Naive thymus-derived CD4-positive, alpha-beta T cell (primary cell): Measurements from ENCODE around the gene SLC7A6. TPM values are rescaled to one million over a fixed set of nuclear protein-coding genes. Genes with fewer than 3 reads are reported as not detected.
A peak's percentile ranks its signal among the peaks of the same experiment; 100 is the strongest.

Source experiments
- ATAC-seq: fragments of 150-1000 bp; cut with Tn5 transposase; 2 replicates; pipeline ENCODE4 v1.10.0; 2021; ENCODE audit warnings: mild to moderate bottlenecking, moderate library complexity
- CTCF ChIA-PET: fragments of 350-600 bp; sonication (Branson Sonifier 250); formaldehyde crosslinking; loops from one replicate; lab custom pipeline; 2021; ENCODE audit warnings: antibody characterized with exemption; lab: Charles Lee
- POLR2A ChIA-PET: fragments of 350-600 bp; sonication (Branson Sonifier 250); formaldehyde crosslinking; loops from one replicate; lab custom pipeline; 2021; ENCODE audit warnings: antibody characterized with exemption, inconsistent platforms; lab: Charles Lee
- DNase-seq, 9 donors: peaks; one replicate each; pipeline versions ENCODE4 v3.0.0 to v3.0.0-alpha.2; 2020 to 2022; ENCODE audit warnings: mixed read lengths in 1 of 9
- H3K27ac ChIP-seq: one replicate; pipeline ENCODE4 v1.7.0; 2013; ENCODE audit warnings: mild to moderate bottlenecking, low read depth, low read length, moderate library complexity
- H3K27me3 ChIP-seq, 2 donors: one replicate each; pipeline ENCODE4 v1.7.0; 2013; ENCODE audit warnings: low read length in 2 of 2, mild to moderate bottlenecking in 2 of 2, moderate library complexity in 2 of 2; ENCODE audit not compliant: control insufficient read depth in 2 of 2, insufficient read depth in 2 of 2
- H3K36me3 ChIP-seq, 3 experiments: 1 replicate in 2 of 3; 2 replicates in 1 of 3; pipeline ENCODE4 v1.7.0; 2013; ENCODE audit warnings: low read length in 3 of 3, mild to moderate bottlenecking in 3 of 3, moderate library complexity in 1 of 3; ENCODE audit not compliant: insufficient read depth in 3 of 3, control insufficient read depth in 2 of 3
- H3K4me1 ChIP-seq, 2 donors: one replicate each; pipeline ENCODE4 v1.7.0; 2013; ENCODE audit warnings: low read length in 2 of 2, mild to moderate bottlenecking in 2 of 2, moderate library complexity in 1 of 2; ENCODE audit not compliant: control insufficient read depth in 2 of 2, insufficient read depth in 2 of 2
- H3K4me3 ChIP-seq: 2 replicates; pipeline ENCODE4 v1.7.0; 2013; ENCODE audit warnings: mild to moderate bottlenecking, low read length
- H3K9me3 ChIP-seq, 3 experiments: 1 replicate in 2 of 3; 2 replicates in 1 of 3; pipeline ENCODE4 v1.7.0; 2013; ENCODE audit warnings: low read length in 3 of 3; ENCODE audit not compliant: control insufficient read depth in 2 of 3
- H3K27ac Mint-ChIP-seq, 9 donors: one replicate each; pipeline ENCODE4 v1.8.0; 2020 to 2022; ENCODE audit warnings: mixed read lengths in 9 of 9, mild to moderate bottlenecking in 8 of 9, moderate library complexity in 5 of 9, inconsistent platforms in 2 of 9
- H3K27me3 Mint-ChIP-seq, 5 donors: one replicate each; pipeline ENCODE4 v1.8.0; 2021 to 2022; ENCODE audit warnings: mixed read lengths in 5 of 5, mild to moderate bottlenecking in 1 of 5
- H3K36me3 Mint-ChIP-seq, 5 donors: one replicate each; pipeline ENCODE4 v1.8.0; 2020 to 2022; ENCODE audit warnings: mixed read lengths in 5 of 5, mild to moderate bottlenecking in 3 of 5, inconsistent platforms in 1 of 5
- H3K4me1 Mint-ChIP-seq, 7 donors: one replicate each; pipeline ENCODE4 v1.8.0; 2020 to 2022; ENCODE audit warnings: mixed read lengths in 7 of 7, mild to moderate bottlenecking in 3 of 7, inconsistent platforms in 1 of 7
- H3K4me3 Mint-ChIP-seq, 10 donors: one replicate each; pipeline ENCODE4 v1.8.0; 2020 to 2022; ENCODE audit warnings: mild to moderate bottlenecking in 10 of 10, mixed read lengths in 10 of 10, moderate library complexity in 6 of 10, inconsistent platforms in 2 of 10
- H3K9me3 Mint-ChIP-seq, 11 donors: one replicate each; pipeline ENCODE4 v1.8.0; 2020 to 2022; ENCODE audit warnings: mixed read lengths in 11 of 11, mild to moderate bottlenecking in 4 of 11, inconsistent platforms in 1 of 11, moderate library complexity in 1 of 11
- intact Hi-C, 2 donors: fragments of 100-400 bp; cut with micrococcal nuclease; formaldehyde crosslinking; loops; one replicate each; pipeline ENCODE4 v1.15.1; 2023
- polyA plus RNA-seq, 2 donors: library from polyadenylated mRNA; unstranded; fragments of 300-500 nt; fragmentation: Illumina TruSeq; gene quantifications; one replicate each; pipeline ENCODE4 v1.2.3, GENCODE V29; 2021
- total RNA-seq, 6 experiments: library from RNA in 5 of 6; stranded (reverse) in 5 of 6; gene quantifications; 1 replicate in 5 of 6; 2 replicates in 1 of 6; pipeline ENCODE4 v1.2.3 and lab custom pipeline; 2021 to 2026

The SLC7A6 gene
- total and polyA plus RNA-seq, 7 experiments from 2014 or later = 29.3 to 248 (median 163) TPM

GRCh38 chr16:68242085-68242484, 22.2 kb upstream of the SLC7A6 start:
- POLR2A ChIA-PET = interaction anchor here (1.0 kb wide), 1 partner anchor 12 kb away, joined by 3 read pairs; no protein-coding TSS in a partner anchor
- peak overlapping the region in 2 of 10 donors; percentile 9 to 12 for H3K4me3 Mint-ChIP-seq
- peaks cover 13 to 20% of the 10 kb centered on the region in 2 donors for H3K4me1 ChIP-seq
- no peaks in the 10 kb centered on the region for H3K27me3 ChIP-seq
- DNase-seq (peak in 1 of 9 donors; percentile 5), ATAC-seq (no peak)
- H3K27ac Mint-ChIP-seq = no peak overlapping the region
- no peak overlapping the region for H3K27ac ChIP-seq
- peaks cover 0 to 2% (median 0%) of the 10 kb centered on the region in 5 donors for H3K36me3 Mint-ChIP-seq
- peaks cover 0 to 6% (median 0%) of the 10 kb centered on the region in 5 donors for H3K27me3 Mint-ChIP-seq
- H3K4me3 ChIP-seq = no peak overlapping the region
- peaks cover 0 to 5% (median 0%) of the 10 kb centered on the region in 3 experiments for H3K36me3 ChIP-seq
- H3K4me1 Mint-ChIP-seq = peaks cover 14 to 47% (median 36%) of the 10 kb centered on the region in 7 donors
- intact Hi-C loops = loop anchor here (5.0 to 10.0 kb wide), 2 partner anchors 270 to 757 kb away; partner anchors contain the start of genes AGRP (in 1 of the 2) and ATP6V0D1 (in 1 of the 2)
- H3K9me3 Mint-ChIP-seq = peaks cover 0 to 2% (median 0%) of the 10 kb centered on the region in 11 donors
- H3K9me3 ChIP-seq = no peaks in the 10 kb centered on the region
- CTCF ChIA-PET = interaction anchor here (0.7 to 3.3 kb wide), 6 partner anchors 12 to 718 kb away, joined by 3 to 13 read pairs (median 3); no protein-coding TSS in a partner anchor

GRCh38 chr16:68242926-68243858, 21.1 kb upstream of the SLC7A6 start:
- H3K9me3 ChIP-seq = no peaks in the 10 kb centered on the region
- peaks cover 0 to 2% (median 0%) of the 10 kb centered on the region in 5 donors for H3K27me3 Mint-ChIP-seq
- ATAC-seq = no peak
- no peak overlapping the region for H3K27ac Mint-ChIP-seq
- no peaks in the 10 kb centered on the region for H3K27me3 ChIP-seq
- H3K4me3 ChIP-seq = no peak overlapping the region
- H3K4me3 Mint-ChIP-seq = peak overlapping the region in 8 of 10 donors; percentile 21 to 98 (median 72)
- POLR2A ChIA-PET = interaction anchor here (0.8 to 1.0 kb wide), 2 partner anchors 13 to 31 kb away, joined by 3 to 4 read pairs; no protein-coding TSS in a partner anchor
- peaks cover 0 to 2% (median 0%) of the 10 kb centered on the region in 5 donors for H3K36me3 Mint-ChIP-seq
- H3K36me3 ChIP-seq = peaks cover 0 to 5% (median 0%) of the 10 kb centered on the region in 3 experiments
- peak in 1 of 9 donors; percentile 5 for DNase-seq
- H3K4me1 Mint-ChIP-seq = peaks cover 8 to 48% (median 34%) of the 10 kb centered on the region in 7 donors
- intact Hi-C loops = loop anchor here (5.0 to 10.0 kb wide), 2 partner anchors 269 to 758 kb away; partner anchors contain the start of genes AGRP (in 1 of the 2) and ATP6V0D1 (in 1 of the 2)
- CTCF ChIA-PET = interaction anchor here (0.6 to 3.3 kb wide), 5 partner anchors 17 to 235 kb away, joined by 3 to 13 read pairs (median 3); no protein-coding TSS in a partner anchor
- H3K27ac ChIP-seq = no peak overlapping the region
- peaks cover 13 to 20% of the 10 kb centered on the region in 2 donors for H3K4me1 ChIP-seq
- H3K9me3 Mint-ChIP-seq = peaks cover 0 to 2% (median 0%) of the 10 kb centered on the region in 11 donors

GRCh38 chr16:68244481-68244902, 19.8 kb upstream of the SLC7A6 start:
- peak overlapping the region; percentile 68 for H3K27ac ChIP-seq
- Mint-ChIP-seq H3K27ac (peak overlapping the region in 7 of 9 donors; percentile 9 to 94 (median 73)), H3K9me3 (peaks cover 0 to under 1% (median 0%) of the 10 kb centered on the region in 11 donors), H3K4me1 (peaks cover 8 to 39% (median 29%) of the 10 kb centered on the region in 7 donors), H3K27me3 (peaks cover 0 to 2% (median 0%) of the 10 kb centered on the region in 5 donors), H3K36me3 (peaks cover 0 to 6% (median 0%) of the 10 kb centered on the region in 5 donors), H3K4me3 (peak overlapping the region; percentile 91 to 100 (median 98))
- no peak for DNase-seq
- ATAC-seq = no peak
- H3K27me3 ChIP-seq = no peaks in the 10 kb centered on the region
- H3K36me3 ChIP-seq = peaks cover 0 to 14% (median 0%) of the 10 kb centered on the region in 3 experiments
- H3K4me1 ChIP-seq = peaks cover 13 to 14% of the 10 kb centered on the region in 2 donors
- CTCF ChIA-PET = interaction anchor here (0.9 to 2.3 kb wide), 5 partner anchors 17 to 151 kb away, joined by 3 to 9 read pairs (median 7); partner anchors contain the start of gene SLC7A6
- POLR2A ChIA-PET = interaction anchor here (0.5 to 1.2 kb wide), 4 partner anchors 13 to 70 kb away, joined by 3 to 6 read pairs (median 4); no protein-coding TSS in a partner anchor
- H3K4me3 ChIP-seq = peak overlapping the region; percentile 99
- H3K9me3 ChIP-seq = no peaks in the 10 kb centered on the region
- intact Hi-C loops = loop anchor here (5.0 to 10.0 kb wide), 2 partner anchors 268 to 760 kb away; partner anchors contain the start of genes AGRP (in 1 of the 2) and ATP6V0D1 (in 1 of the 2)

GRCh38 chr16:68244903-68245853, 19.1 kb upstream of the SLC7A6 start, which contains the start of gene PLA2G15:
Gene PLA2G15 (plus strand): TSS chr16:68245373. CDS start chr16:68245427, 54 bp downstream.
- Histone ChIP-seq H3K36me3 (peaks cover 0 to 19% (median 0%) of the 10 kb centered on the region in 3 experiments), H3K27me3 (no peaks in the 10 kb centered on the region), H3K9me3 (no peaks in the 10 kb centered on the region), H3K4me3 (peak within 1 kb of the TSS; percentile 99), H3K27ac (peak within 1 kb of the TSS; percentile 68), H3K4me1 (peaks cover 13 to 14% of the 10 kb centered on the region in 2 donors)
- DNase-seq (peak; percentile 89 to 96 (median 94)), ATAC-seq (peak; percentile 99)
- ChIA-PET CTCF (interaction anchor here (0.9 to 2.3 kb wide), 4 partner anchors 16 to 151 kb away, joined by 4 to 9 read pairs (median 8); partner anchors contain the start of gene SLC7A6), POLR2A (interaction anchor here (0.6 to 1.4 kb wide), 9 partner anchors 12 to 352 kb away, joined by 3 to 6 read pairs (median 3); partner anchors contain the start of genes NFATC3, PRMT7, PSKH1 and SLC7A6OS)
- Mint-ChIP-seq H3K27ac (peak within 1 kb of the TSS; percentile 61 to 94 (median 86)), H3K4me3 (peak within 1 kb of the TSS; percentile 91 to 100 (median 98)), H3K9me3 (peaks cover 0 to 2% (median 0%) of the 10 kb centered on the region in 11 donors), H3K27me3 (peaks cover 0 to 2% (median 0%) of the 10 kb centered on the region in 5 donors), H3K36me3 (peaks cover 0 to 7% (median 0%) of the 10 kb centered on the region in 5 donors), H3K4me1 (peaks cover 8 to 33% (median 28%) of the 10 kb centered on the region in 7 donors)
- intact Hi-C loops = loop anchor here (1.0 to 10.0 kb wide), 9 partner anchors 8 to 760 kb away; partner anchors contain the start of genes SLC7A6OS (in 2 of the 2), AGRP (in 1 of the 2), ATP6V0D1 (in 1 of the 2) and NFATC3 (in 1 of the 2)

- intact Hi-C loops = loop anchor here in 1 of 2 donors (5.0 to 10.0 kb wide), 2 partner anchors 171 to 761 kb away; partner anchors contain the start of genes AGRP and ATP6V0D1
- ATAC-seq (no peak), DNase-seq (no peak)
- ChIA-PET POLR2A (interaction anchor here (0.8 to 1.4 kb wide), 4 partner anchors 9 to 161 kb away, joined by 3 to 6 read pairs (median 4); partner anchors contain the start of genes NFATC3, PRMT7 and SLC7A6OS), CTCF (interaction anchor here (1.4 to 2.3 kb wide), 2 partner anchors 16 to 18 kb away, joined by 7 to 9 read pairs; partner anchors contain the start of gene SLC7A6)
- H3K9me3 Mint-ChIP-seq = peaks cover 0 to 2% (median 0%) of the 10 kb centered on the region in 11 donors
- Histone ChIP-seq H3K4me1 (peaks cover 13 to 14% of the 10 kb centered on the region in 2 donors), H3K27ac (no peak overlapping the region), H3K4me3 (peak overlapping the region; percentile 99), H3K36me3 (peaks cover 0 to 25% (median 0%) of the 10 kb centered on the region in 3 experiments), H3K9me3 (no peaks in the 10 kb centered on the region), H3K27me3 (no peaks in the 10 kb centered on the region)
- peaks cover 8 to 33% (median 29%) of the 10 kb centered on the region in 7 donors for H3K4me1 Mint-ChIP-seq
- H3K27me3 Mint-ChIP-seq = peaks cover 0 to 2% (median 0%) of the 10 kb centered on the region in 5 donors
- H3K27ac Mint-ChIP-seq = peak overlapping the region in 5 of 9 donors; percentile 46 to 94 (median 73)
- H3K36me3 Mint-ChIP-seq = peaks cover 0 to 12% (median 3%) of the 10 kb centered on the region in 5 donors
- peak overlapping the region; percentile 91 to 100 (median 98) for H3K4me3 Mint-ChIP-seq
Measured at GRCh38 chr16:68246121-68246520, 18.2 kb upstream of the SLC7A6 start.
